HG03460 (cell line): ENCODE data around the gene YWHAE.
"Not testable (repeated sequence)": the region's sequence is repeated elsewhere in the genome, so short reads cannot be mapped to it uniquely, and the experiment has no call there.

Experiments
- ATAC-seq: cut with Tn5 transposase; IDR thresholded peaks from one replicate; pipeline ENCODE4 v1.9.1; 2021; ENCODE audit not compliant: unreplicated experiment

YWHAE gene

GRCh38 chr17:1329745-1330343 lies 70.2 kb downstream of the YWHAE start:
- ATAC-seq = no peak

GRCh38 chr17:1328437-1328836 lies 71.6 kb downstream of the YWHAE start:
- ATAC-seq = no peak

- ATAC-seq = no peak
Measured at GRCh38 chr17:1325766-1326165, 74.3 kb downstream of the YWHAE start.

GRCh38 chr17:1324201-1324771 lies 75.7 kb downstream of the YWHAE start:
- ATAC-seq = no peak

- ATAC-seq = no peak
Measured at GRCh38 chr17:1323336-1323735, 76.7 kb downstream of the YWHAE start.

GRCh38 chr17:1322480-1322879 lies 77.5 kb downstream of the YWHAE start:
- ATAC-seq = no peak

GRCh38 chr17:1322014-1322428 lies 78.0 kb downstream of the YWHAE start:
- ATAC-seq = no peak

- no peak for ATAC-seq
Measured at GRCh38 chr17:1315891-1316403, 84.1 kb downstream of the YWHAE start.

GRCh38 chr17:1315409-1315808 lies 84.6 kb downstream of the YWHAE start:
- no peak for ATAC-seq

- no peak for ATAC-seq
Measured at GRCh38 chr17:1313270-1314005, 86.6 kb downstream of the YWHAE start.

- ATAC-seq = no peak
Measured at GRCh38 chr17:1312261-1312870, 87.7 kb downstream of the YWHAE start.

GRCh38 chr17:1307829-1308228 lies 92.2 kb downstream of the YWHAE start:
- ATAC-seq = not testable (repeated sequence)

GRCh38 chr17:1304962-1305563 lies 95.0 kb downstream of the YWHAE start:
- no peak for ATAC-seq

- ATAC-seq = no peak
Measured at GRCh38 chr17:1304522-1304921, 95.5 kb downstream of the YWHAE start.

- no peak for ATAC-seq
Measured at GRCh38 chr17:1302761-1303160, 97.3 kb downstream of the YWHAE start.

GRCh38 chr17:1301546-1301945 lies 98.5 kb downstream of the YWHAE start:
- ATAC-seq = no peak

- no peak for ATAC-seq
Measured at GRCh38 chr17:1300371-1300905, 99.6 kb downstream of the YWHAE start.

GRCh38 chr17:1299552-1300370 lies 100.3 kb downstream of the YWHAE start:
- no peak for ATAC-seq

- no peak for ATAC-seq
Measured at GRCh38 chr17:1298606-1299005, 101.4 kb downstream of the YWHAE start.
